GM11168 (cell line): ENCODE results near the gene TFF2.

ENCODE experiments used
- in situ Hi-C: fragments of 300-500 bp; cut with MboI; formaldehyde crosslinking; loops from one replicate; pipeline ENCODE4 v1.12.0; 2022; ENCODE audit warnings: low sequenced_read_pairs; ENCODE audit not compliant: unreplicated experiment

TFF2 gene

GRCh38 chr21:42349420-42350317 lies 1.1 kb downstream of the TFF2 start:
- in situ Hi-C loops, result no loop called here

- in situ Hi-C loops, result no loop called here
Measured at GRCh38 chr21:42348762-42349161, 2.0 kb downstream of the TFF2 start.

GRCh38 chr21:42347601-42348327 lies 3.0 kb downstream of the TFF2 start:
- in situ Hi-C loops, result no loop called here

GRCh38 chr21:42346866-42347600 lies 3.8 kb downstream of the TFF2 start:
- in situ Hi-C loops, result no loop called here

- in situ Hi-C loops, result no loop called here
Measured at GRCh38 chr21:42346441-42346840, 4.4 kb downstream of the TFF2 start.

- in situ Hi-C loops, result no loop called here
Measured at GRCh38 chr21:42344631-42345030, 6.2 kb downstream of the TFF2 start.

- in situ Hi-C loops, result no loop called here
Measured at GRCh38 chr21:42343963-42344510, 6.8 kb downstream of the TFF2 start.

- in situ Hi-C loops, result no loop called here
Measured at GRCh38 chr21:42343556-42343955, 7.2 kb downstream of the TFF2 start.

GRCh38 chr21:42343101-42343500 lies 7.7 kb downstream of the TFF2 start:
- in situ Hi-C loops, result no loop called here

GRCh38 chr21:42341776-42342542 lies 8.8 kb downstream of the TFF2 start:
- in situ Hi-C loops, result no loop called here

- in situ Hi-C loops, result no loop called here
Measured at GRCh38 chr21:42340187-42341050, 10.4 kb downstream of the TFF2 start.

- in situ Hi-C loops, result no loop called here
Measured at GRCh38 chr21:42338729-42339715, 11.8 kb downstream of the TFF2 start.

- in situ Hi-C loops, result no loop called here
Measured at GRCh38 chr21:42337830-42338728, 12.7 kb downstream of the TFF2 start.

- in situ Hi-C loops, result no loop called here
Measured at GRCh38 chr21:42337276-42337675, 13.5 kb downstream of the TFF2 start.

GRCh38 chr21:42336054-42336453 lies 14.7 kb downstream of the TFF2 start:
- in situ Hi-C loops, result no loop called here

- in situ Hi-C loops, result no loop called here
Measured at GRCh38 chr21:42332557-42333317, 18.1 kb downstream of the TFF2 start.
